NCI-H524 treated with DMSO at 0.1 percent for 48 hours (cell line): ENCODE results near the gene SFXN5.
A peak's percentile ranks its signal among the peaks of the same experiment; 100 is the strongest.
"Not testable (repeated sequence)": the region's sequence is repeated elsewhere in the genome, so short reads cannot be mapped to it uniquely, and the experiment has no call there.

Source experiments
- DNase-seq: peaks from one replicate; lab custom pipeline; 2025; lab: John Stamatoyannopoulos, UW

SFXN5 gene

GRCh38 chr2:73101626-73102256 lies 30.2 kb upstream of the SFXN5 start:
- DNase-seq = no peak

DNA sequence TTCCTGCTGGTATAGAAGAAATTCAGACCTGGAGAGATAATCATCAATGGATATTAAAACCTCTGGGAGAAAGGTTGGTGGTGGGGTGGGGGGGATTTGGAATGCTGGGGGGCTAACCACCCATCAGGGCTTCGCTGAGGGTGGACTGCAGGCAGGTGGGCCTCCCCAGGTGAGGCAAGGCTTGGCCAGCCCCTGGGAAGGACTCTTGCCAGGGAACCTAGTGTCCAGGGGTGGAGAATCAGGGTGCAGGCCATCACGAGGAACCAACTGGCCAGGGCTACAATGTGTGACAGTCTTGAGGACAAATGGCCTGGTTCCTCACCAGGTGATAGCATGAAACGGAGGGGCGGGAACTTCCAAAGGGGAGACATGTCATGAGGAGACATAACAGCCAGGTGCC lies 29.4 kb upstream of the SFXN5 start:
- no peak for DNase-seq

DNA sequence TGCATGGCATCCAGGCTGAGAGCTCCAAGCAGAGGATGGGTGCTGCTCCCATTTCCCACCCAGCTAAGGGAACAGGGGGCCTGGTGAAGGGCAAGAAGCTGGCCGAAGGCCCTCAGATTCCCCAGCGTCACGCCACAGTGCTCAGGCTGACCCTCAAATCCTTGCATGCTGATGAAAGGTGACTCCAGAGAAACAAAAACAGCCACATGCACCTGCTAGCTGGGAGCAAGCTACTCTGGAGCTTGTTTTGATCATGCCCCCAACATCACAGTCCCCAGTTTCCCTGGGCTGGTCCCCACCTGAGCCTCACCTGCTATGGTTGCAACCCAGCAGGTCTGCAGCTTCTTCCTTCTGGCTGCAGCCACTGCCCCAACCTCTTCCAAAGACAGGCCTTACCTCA lies 28.0 kb upstream of the SFXN5 start:
- no peak for DNase-seq

DNA sequence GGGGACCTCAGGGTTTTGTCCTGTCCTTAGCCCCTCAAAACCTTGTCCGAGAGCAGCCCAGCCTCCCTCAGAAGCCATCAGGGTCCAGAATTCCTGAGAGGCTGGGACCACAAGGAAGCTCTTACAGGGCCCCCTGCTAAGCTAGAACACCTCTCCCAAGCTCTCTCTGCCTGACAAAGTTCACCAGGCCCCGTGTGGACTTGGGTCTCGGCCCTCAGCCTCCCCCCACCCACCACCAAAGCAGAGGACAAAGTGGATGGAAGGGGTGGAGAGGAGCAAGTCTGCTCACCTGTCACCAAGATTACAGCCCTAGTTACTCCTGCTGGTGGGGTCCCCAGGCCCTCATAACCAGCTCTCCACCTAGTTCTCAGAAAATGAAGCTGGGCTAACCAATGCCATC lies 24.4 kb upstream of the SFXN5 start:
- no peak for DNase-seq

- DNase-seq = not testable (repeated sequence)
Observed at GRCh38 chr2:73093601-73094218, 22.2 kb upstream of the SFXN5 start.

GRCh38 chr2:73092146-73092783 lies 20.8 kb upstream of the SFXN5 start:
- DNase-seq = no peak

- DNase-seq = peak; percentile 46
Observed at GRCh38 chr2:73091696-73092095, 20.2 kb upstream of the SFXN5 start.

GRCh38 chr2:73091164-73091563 lies 19.7 kb upstream of the SFXN5 start:
- DNase-seq = no peak

- DNase-seq = no peak
Observed at GRCh38 chr2:73089270-73090030, 17.9 kb upstream of the SFXN5 start.

DNA sequence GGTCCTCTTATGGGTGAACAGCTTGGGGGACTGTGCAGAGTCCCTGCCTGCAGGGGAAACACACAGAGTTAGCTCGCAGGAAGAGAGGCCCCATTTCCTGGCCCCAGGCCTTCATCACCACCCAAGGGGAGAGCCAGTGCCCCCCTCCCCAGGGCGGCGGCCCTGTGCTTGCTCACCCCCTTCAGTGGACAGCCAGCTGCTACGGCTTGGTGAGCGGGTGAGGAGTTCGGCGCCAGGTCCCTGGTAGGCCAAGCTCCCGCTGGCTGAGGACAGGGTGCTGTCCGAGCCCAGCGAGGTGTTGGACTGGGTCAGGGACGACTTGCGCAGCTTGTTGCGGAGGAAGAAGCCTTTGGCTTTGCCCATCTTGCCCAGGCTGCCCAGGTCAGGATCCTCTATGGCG lies 17.2 kb upstream of the SFXN5 start:
- DNase-seq = no peak

GRCh38 chr2:73088211-73088610 lies 16.7 kb upstream of the SFXN5 start:
- DNase-seq = no peak

- DNase-seq = no peak
Observed at GRCh38 chr2:73087311-73087710, 15.8 kb upstream of the SFXN5 start.

- DNase-seq = no peak
Observed at GRCh38 chr2:73085691-73086090, 14.2 kb upstream of the SFXN5 start.

DNA sequence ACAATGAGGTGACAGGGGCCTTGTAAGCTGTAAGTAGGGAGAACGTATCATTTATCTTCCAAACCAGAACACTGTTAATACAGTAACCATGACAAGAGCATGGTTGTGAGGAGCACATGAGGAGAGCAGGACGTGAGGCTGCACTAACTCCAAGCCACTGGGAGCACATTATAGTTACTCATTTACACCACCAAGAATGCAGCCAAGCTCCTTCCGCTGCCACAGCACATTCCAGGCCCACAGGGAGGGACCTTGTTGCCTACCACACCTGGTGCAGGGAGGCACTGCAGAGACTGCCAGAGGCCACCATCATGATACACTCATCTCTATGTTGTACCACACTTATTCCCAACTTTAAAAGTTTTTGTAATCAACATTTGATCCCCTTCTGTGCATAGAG lies 13.5 kb upstream of the SFXN5 start:
- no peak for DNase-seq

GRCh38 chr2:73083886-73084800 lies 12.6 kb upstream of the SFXN5 start:
- DNase-seq = no peak

GRCh38 chr2:73082523-73083410 lies 11.3 kb upstream of the SFXN5 start:
- DNase-seq = no peak

- no peak for DNase-seq
Observed at GRCh38 chr2:73081181-73081671, 9.7 kb upstream of the SFXN5 start.

DNA sequence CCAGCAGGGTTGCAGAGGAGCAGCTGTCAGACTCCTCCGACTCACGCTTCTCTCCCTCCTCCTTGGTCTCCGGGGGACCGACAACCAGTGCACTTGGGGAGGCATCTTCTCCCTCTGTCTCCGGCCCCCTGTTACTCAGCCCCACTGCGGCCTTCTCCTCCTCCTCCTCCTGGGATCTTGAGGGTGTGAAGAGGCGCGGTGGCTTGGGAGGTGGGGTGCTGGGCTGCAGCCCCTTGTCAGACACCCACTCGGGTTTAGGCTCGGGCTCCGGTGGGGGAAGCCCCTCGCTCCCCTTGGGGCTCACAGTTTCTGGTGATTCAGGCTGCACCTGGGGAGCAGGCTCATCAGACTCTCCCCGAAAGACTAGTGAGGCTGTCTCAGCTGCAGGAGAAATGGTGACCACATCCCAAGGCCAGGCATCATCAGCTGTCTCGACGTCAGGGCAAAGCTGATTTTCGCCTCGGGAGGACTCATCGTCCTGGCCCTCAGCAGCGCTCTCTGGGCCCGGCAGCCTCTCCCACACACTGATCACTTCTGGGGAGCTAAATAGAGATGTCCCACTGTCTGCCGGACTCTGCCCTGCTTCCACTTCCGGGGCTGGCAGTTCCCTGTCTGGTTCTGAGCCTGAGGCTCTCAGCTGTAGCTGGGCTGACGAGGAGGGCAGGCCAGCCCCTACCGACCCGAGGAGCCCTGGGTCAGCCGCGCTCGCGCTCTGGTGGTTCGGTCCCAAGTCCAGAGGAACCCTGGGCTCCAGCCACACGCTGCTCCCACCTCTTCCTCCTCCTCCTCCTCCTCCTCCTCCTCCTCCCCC lies 9.0 kb upstream of the SFXN5 start:
- no peak for DNase-seq

DNA sequence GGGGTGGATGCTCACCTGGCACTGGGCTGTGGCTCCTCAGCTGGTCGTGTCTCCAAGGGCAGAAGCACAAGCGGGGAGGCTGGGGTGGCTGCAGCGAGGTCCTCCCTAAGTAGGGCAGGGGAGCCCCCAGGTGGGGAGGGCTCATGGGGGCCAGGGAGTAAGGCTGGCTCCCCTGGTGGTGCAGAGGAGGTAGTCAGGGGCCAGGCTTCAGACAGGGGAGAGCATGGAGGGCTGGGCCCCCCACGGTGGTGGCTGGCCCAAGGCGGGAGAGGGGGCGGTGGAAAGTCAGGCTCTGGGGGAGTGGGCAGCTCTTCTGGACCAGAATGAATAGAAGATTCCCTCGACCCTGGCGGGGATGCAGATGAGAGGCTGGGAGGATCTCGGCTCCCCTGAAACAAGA lies 8.1 kb upstream of the SFXN5 start:
- DNase-seq = no peak
